Suprapubic skin (tissue), 4 donors: ENCODE results near the gene C19orf53. TPM values are rescaled to one million over a fixed set of nuclear protein-coding genes. Genes with fewer than 3 reads are reported as not detected.
"Not testable (repeated sequence)": the region's sequence is repeated elsewhere in the genome, so short reads cannot be mapped to it uniquely, and the experiment has no call there.

ENCODE experiments used
- DNase-seq, 2 donors: peaks; one replicate each; pipeline ENCODE4 v3.0.0-alpha.2; 2019; ENCODE audit warnings: low spot score in 2 of 2
- H3K27ac ChIP-seq: fragments of 200-600 bp; sonication (generic); one replicate; pipeline ENCODE4 v1.5.1; 2019
- H3K27me3 ChIP-seq: fragments of 200-600 bp; sonication (generic); one replicate; pipeline ENCODE4 v1.5.1; 2019
- H3K36me3 ChIP-seq: fragments of 200-600 bp; sonication (generic); one replicate; pipeline ENCODE4 v1.5.1; 2019
- H3K4me1 ChIP-seq: fragments of 200-600 bp; sonication (generic); one replicate; pipeline ENCODE4 v1.5.1; 2019
- H3K4me3 ChIP-seq: fragments of 200-600 bp; sonication (generic); one replicate; pipeline ENCODE4 v1.5.1; 2019; ENCODE audit warnings: mild to moderate bottlenecking
- H3K9me3 ChIP-seq: fragments of 200-600 bp; sonication (generic); one replicate; pipeline ENCODE4 v1.5.1; 2019
- EP300 ChIP-seq: sonication (generic); formaldehyde crosslinking; IDR thresholded peaks from one replicate; pipeline ENCODE4 v1.6.1; 2017; ENCODE audit warnings: antibody characterized with exemption
- POLR2A ChIP-seq, 2 donors: fragments of 450-650 bp; IDR thresholded peaks; one replicate each; pipeline ENCODE4 v1.6.1; 2017; ENCODE audit warnings: antibody characterized with exemption in 2 of 2, mild to moderate bottlenecking in 2 of 2, moderate library complexity in 2 of 2
- POLR2AphosphoS5 ChIP-seq, 3 donors: sonication (generic); formaldehyde crosslinking; IDR thresholded peaks; one replicate each; pipeline ENCODE4 v1.6.1; 2017; ENCODE audit warnings: antibody characterized with exemption in 3 of 3
- WGBS: methylation state at CpG from one replicate; pipeline ENCODE4 v1.1.5; 2018; 5-methylcytosine and 5-hydroxymethylcytosine counted together
- total RNA-seq, 4 donors: library from RNA; depleted of rRNA; stranded (reverse); fragments of >200 nt; gene quantifications; one replicate each; pipeline ENCODE4 v1.1.0, GENCODE V29; 2016
- TF ChIP-seq, protein P1 (sequence below), 2 donors: fragments of 200-600 bp in 1 of 2; fragments of 450-650 bp in 1 of 2; sonication (generic) in 1 of 2; IDR thresholded peaks; one replicate each; pipeline ENCODE4 v1.5.1; 2016 to 2019; ENCODE audit warnings: antibody characterized with exemption in 2 of 2, mild to moderate bottlenecking in 1 of 2, moderate library complexity in 1 of 2

Gene C19orf53
- total RNA-seq, 4 donors from 2014 or later: 84.2 to 150 (median 124) TPM

DNA sequence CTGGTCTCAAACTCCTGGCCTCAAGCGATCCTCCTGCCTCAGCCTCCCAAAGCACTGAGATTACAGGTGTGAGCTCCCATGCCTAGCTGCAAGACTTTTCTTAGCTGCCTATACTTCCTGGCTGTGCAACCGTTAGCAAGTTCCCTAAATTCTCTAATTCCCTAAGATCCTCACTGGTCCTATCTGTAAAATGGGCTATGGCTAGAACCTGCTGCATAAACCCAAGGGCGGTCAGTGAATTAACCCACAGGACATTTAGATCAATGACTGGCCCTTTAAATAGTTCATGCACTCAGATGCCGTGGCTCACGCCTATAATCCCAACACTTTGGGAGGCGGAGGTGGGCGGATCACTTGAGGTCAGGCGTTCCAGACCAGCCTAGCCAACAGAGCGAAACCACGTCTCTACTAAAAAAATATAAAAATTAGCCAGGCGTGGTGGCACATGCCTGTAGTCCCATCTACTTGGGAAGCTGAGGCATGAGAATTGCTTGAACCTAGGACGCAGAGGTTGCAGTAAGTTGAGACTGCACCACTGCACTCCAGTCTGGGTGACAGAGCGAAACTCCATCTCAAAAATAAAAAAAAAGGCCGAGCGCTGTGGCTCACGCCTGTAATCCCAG is 4.1 kb upstream of the C19orf53 start:
- no peak overlapping the region for H3K27ac ChIP-seq
- TF ChIP-seq, protein P1, sequence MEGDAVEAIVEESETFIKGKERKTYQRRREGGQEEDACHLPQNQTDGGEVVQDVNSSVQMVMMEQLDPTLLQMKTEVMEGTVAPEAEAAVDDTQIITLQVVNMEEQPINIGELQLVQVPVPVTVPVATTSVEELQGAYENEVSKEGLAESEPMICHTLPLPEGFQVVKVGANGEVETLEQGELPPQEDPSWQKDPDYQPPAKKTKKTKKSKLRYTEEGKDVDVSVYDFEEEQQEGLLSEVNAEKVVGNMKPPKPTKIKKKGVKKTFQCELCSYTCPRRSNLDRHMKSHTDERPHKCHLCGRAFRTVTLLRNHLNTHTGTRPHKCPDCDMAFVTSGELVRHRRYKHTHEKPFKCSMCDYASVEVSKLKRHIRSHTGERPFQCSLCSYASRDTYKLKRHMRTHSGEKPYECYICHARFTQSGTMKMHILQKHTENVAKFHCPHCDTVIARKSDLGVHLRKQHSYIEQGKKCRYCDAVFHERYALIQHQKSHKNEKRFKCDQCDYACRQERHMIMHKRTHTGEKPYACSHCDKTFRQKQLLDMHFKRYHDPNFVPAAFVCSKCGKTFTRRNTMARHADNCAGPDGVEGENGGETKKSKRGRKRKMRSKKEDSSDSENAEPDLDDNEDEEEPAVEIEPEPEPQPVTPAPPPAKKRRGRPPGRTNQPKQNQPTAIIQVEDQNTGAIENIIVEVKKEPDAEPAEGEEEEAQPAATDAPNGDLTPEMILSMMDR (IDR thresholded peaks at IDR 0.05): no peak
- TF ChIP-seq POLR2AphosphoS5 (IDR thresholded peaks at IDR 0.05) (no peak), POLR2A (IDR thresholded peaks at IDR 0.05) (no peak), EP300 (no peak)
- no peaks in the 10 kb centered on the region for H3K9me3 ChIP-seq
- no peak overlapping the region for H3K4me3 ChIP-seq
- no peak for DNase-seq
- WGBS: 87% methylated on average over 16 of the region's 16 CpGs
- H3K36me3 ChIP-seq: peaks cover 45% of the 10 kb centered on the region
- H3K27me3 ChIP-seq: no peaks in the 10 kb centered on the region
- peaks cover 20% of the 10 kb centered on the region for H3K4me1 ChIP-seq

DNA sequence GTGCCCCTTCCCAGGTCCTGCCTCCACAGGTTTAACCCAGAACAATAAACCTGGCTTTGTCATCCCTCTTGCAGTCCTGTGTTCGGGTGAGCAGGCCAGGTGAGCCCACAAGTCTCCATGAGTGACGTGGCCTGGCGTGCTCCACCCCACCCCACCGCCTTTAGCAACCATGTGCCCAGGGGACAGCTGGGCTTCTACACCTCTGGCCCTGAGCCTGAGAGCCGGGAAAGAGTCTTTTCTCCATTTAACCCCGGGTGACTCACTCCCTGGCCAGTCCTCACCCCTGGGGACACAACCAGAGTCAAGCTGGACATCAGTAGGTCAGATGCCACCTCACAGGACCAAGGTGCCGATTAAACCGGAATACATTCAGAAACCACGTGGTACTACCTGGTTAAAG is 4.1 kb downstream of the C19orf53 start:
- Histone ChIP-seq H3K4me1 (peaks cover 36% of the 10 kb centered on the region), H3K27me3 (no peaks in the 10 kb centered on the region), H3K27ac (no peak overlapping the region), H3K9me3 (no peaks in the 10 kb centered on the region), H3K36me3 (peaks cover 30% of the 10 kb centered on the region), H3K4me3 (no peak overlapping the region)
- no peak for DNase-seq
- TF ChIP-seq EP300: no peak
- no peak for TF ChIP-seq POLR2A (IDR thresholded peaks at IDR 0.05)
- no peak for TF ChIP-seq POLR2AphosphoS5 (IDR thresholded peaks at IDR 0.05)
- TF ChIP-seq, protein P1 (IDR thresholded peaks at IDR 0.05): no peak
- 78% methylated on average over 5 of the region's 9 CpGs for WGBS

DNA sequence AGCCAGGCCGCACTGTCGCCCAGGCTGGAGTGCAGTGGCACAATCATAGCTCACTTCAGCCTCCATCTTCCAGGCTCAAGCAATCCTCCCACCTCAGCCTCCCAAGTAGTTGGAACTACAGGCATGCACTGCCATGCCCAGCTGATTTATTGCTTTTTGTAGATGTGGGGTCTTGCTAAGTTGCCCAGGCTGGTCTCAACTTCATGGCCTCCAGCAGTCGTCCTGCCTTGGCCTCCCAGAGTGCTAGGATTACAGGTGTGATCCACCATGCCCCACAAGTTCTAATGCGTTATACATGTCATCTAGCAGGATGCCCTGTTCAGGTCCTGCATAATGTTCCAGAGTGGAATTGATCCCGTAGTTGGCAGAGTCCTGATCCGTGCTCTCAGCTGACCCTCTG is 4.6 kb downstream of the C19orf53 start:
- Histone ChIP-seq H3K27ac (no peak overlapping the region), H3K9me3 (no peaks in the 10 kb centered on the region), H3K4me1 (peaks cover 31% of the 10 kb centered on the region), H3K36me3 (peaks cover 30% of the 10 kb centered on the region), H3K27me3 (no peaks in the 10 kb centered on the region), H3K4me3 (no peak overlapping the region)
- 78% methylated on average over 4 of the region's 6 CpGs for WGBS
- DNase-seq: no peak
- TF ChIP-seq POLR2A (IDR thresholded peaks at IDR 0.05) (no peak), EP300 (no peak), POLR2AphosphoS5 (IDR thresholded peaks at IDR 0.05) (no peak)
- TF ChIP-seq, protein P1 (IDR thresholded peaks at IDR 0.05): no peak

DNA sequence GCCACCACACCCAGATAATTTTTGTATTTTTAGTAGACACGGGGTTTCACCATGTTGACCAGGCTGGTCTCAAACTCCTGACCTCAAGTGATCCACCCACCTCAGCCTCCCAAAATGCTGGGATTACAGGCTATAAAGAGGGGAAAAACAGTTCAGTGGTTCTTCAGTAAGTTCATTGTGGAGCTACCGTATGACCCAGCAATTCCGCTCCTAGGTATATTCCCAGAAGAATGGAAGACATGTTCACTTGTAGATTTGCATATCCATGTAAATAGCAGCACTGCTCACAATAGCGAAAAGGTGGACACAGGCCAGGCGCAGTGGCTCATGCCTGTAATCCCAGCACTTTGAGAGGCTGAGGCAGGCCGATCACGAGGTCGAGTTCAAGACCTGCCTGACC is 5.5 kb downstream of the C19orf53 start:
- H3K27me3 ChIP-seq, H3K27ac ChIP-seq, DNase-seq, H3K4me3 ChIP-seq, H3K9me3 ChIP-seq: not testable (repeated sequence)
- Histone ChIP-seq H3K4me1 (peaks cover 32% of the 10 kb centered on the region), H3K36me3 (peaks cover 30% of the 10 kb centered on the region)
- 94% methylated on average over 8 of the region's 8 CpGs for WGBS

DNA sequence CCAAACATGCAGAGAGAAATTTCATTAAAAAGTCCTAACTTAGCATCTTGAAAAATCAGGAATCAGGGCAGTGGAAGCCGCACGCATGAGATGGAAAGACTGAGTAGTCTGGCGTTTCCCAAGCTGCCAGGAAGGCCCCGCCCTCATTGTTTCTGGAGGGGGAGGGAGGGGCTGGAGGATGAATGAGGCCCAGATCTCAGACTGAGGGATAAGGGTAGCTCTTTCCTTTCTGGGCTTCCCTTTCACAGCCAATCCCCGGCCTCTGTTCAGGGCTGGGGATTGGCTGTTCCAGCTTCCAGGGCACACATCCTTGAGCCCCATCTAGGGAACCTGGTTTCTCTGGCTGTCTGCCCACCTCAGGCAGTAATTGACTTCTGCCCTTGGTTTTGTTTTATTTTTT is 7.3 kb downstream of the C19orf53 start:
- Histone ChIP-seq H3K36me3 (peaks cover 30% of the 10 kb centered on the region), H3K9me3 (no peaks in the 10 kb centered on the region), H3K27me3 (no peaks in the 10 kb centered on the region), H3K4me3 (no peak overlapping the region), H3K4me1 (peaks cover 25% of the 10 kb centered on the region), H3K27ac (peak overlapping the region; percentile 42)
- DNase-seq: peak; percentile 89
- WGBS: 4% methylated on average over 5 of the region's 5 CpGs
- no peak for TF ChIP-seq POLR2A (IDR thresholded peaks at IDR 0.05)
- peak in 1 of 3 donors; percentile 69 for TF ChIP-seq POLR2AphosphoS5 (IDR thresholded peaks at IDR 0.05)

DNA sequence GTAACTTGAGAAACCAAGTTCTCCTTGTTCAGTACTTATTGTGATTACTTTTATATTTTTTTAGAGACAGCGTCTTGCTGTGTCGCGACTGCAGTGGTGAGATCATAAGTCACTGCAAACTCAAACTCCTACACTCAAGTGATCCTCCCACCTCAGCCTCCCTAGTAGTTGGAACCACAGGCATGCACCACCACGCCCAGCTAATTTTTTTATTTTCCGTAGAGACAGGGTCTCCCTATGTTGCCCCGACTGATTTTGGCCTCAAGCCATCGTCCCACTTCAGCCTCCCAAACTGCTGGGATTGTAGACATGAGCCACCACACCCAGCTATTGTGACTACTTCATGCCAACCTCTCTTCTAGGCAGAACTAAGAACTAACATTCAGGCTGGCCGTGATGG is 8.3 kb downstream of the C19orf53 start:
- Histone ChIP-seq H3K27ac (no peak overlapping the region), H3K9me3 (no peaks in the 10 kb centered on the region)

More for the DNA sequence above, 8.3 kb downstream of the C19orf53 start:
- H3K4me1 ChIP-seq: peaks cover 29% of the 10 kb centered on the region
- no peak for DNase-seq
- H3K36me3 ChIP-seq: peaks cover 21% of the 10 kb centered on the region
- 56% methylated on average over 8 of the region's 8 CpGs for WGBS
- no peak overlapping the region for H3K4me3 ChIP-seq
- TF ChIP-seq POLR2A (IDR thresholded peaks at IDR 0.05) (no peak), EP300 (no peak), POLR2AphosphoS5 (IDR thresholded peaks at IDR 0.05) (no peak)
- TF ChIP-seq, protein P1 (IDR thresholded peaks at IDR 0.05): no peak
- H3K27me3 ChIP-seq: no peaks in the 10 kb centered on the region
